ENCODE data around the gene RNF222.
A peak's percentile ranks its signal among the peaks of the same experiment; 100 is the strongest.

RNF222 gene

DNA sequence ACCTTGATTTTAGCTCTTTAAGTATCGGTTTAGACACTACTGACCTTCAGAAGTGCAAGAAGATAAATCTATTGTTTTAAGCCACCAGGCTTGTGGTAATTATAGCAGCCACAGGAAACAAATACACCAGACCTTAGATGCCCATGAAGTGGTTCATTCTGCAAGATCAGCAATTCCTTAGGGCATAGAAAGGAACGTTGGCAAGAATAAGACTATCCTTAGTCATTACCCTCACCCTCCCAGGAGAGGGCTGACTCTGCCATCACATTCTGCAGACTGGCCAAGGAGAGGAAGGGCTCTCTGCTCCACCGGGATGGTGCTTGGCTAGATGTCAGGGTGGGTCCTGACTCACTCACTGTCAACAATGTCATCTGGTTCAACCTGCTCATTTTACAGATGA, 23.9 kb upstream of the RNF222 start:
- DNase-seq (ENCODE audit: low spot score in 2 of 2) (no peak), ATAC-seq (ENCODE audit: low read depth) (no peak)
- H3K36me3 Mint-ChIP-seq, result peaks cover 2% of the 10 kb centered on the region
- peaks cover 6% of the 10 kb centered on the region for H3K9me3 Mint-ChIP-seq
- peaks cover 32% of the 10 kb centered on the region for H3K27me3 Mint-ChIP-seq
- H3K27ac Mint-ChIP-seq, result no peak overlapping the region
- no peaks in the 10 kb centered on the region for H3K4me1 Mint-ChIP-seq
- H3K4me3 Mint-ChIP-seq, result no peak overlapping the region

GRCh38 chr17:8420041-8420934, 22.7 kb upstream of the RNF222 start:
- DNase-seq (ENCODE audit: low spot score in 2 of 2), result no peak
- peaks cover 33% of the 10 kb centered on the region for H3K27me3 Mint-ChIP-seq

DNA sequence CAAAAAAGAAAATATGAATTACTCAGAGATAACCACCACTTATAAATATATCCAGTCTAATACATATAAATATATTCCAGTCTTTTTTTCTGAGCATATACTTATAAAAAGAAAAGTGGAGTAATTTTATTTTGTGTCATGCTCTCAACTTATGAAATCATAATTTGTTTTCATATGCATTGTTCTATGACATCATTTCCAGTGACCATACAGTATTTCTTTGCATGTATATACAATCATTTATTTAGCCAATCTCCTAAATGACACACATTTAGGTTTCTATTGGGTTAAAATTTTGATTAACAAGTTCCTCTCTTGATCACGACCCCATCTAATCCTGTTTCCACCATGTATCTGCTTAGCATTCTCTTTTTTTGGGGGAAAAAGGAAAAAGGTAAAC, 21.7 kb upstream of the RNF222 start:
- peaks cover 2% of the 10 kb centered on the region for H3K36me3 Mint-ChIP-seq
- H3K4me1 Mint-ChIP-seq, result no peaks in the 10 kb centered on the region
- H3K27me3 Mint-ChIP-seq, result peaks cover 33% of the 10 kb centered on the region
- no peak for DNase-seq (ENCODE audit: low spot score in 2 of 2)
- peaks cover 6% of the 10 kb centered on the region for H3K9me3 Mint-ChIP-seq
- H3K27ac Mint-ChIP-seq, result no peak overlapping the region
- no peak overlapping the region for H3K4me3 Mint-ChIP-seq
- ATAC-seq (ENCODE audit: low read depth), result no peak

More at GRCh38 chr17:8420041-8420934, 22.7 kb upstream of the RNF222 start:
- H3K4me1 Mint-ChIP-seq, result no peaks in the 10 kb centered on the region
- H3K4me3 Mint-ChIP-seq, result no peak overlapping the region
- H3K27ac Mint-ChIP-seq, result no peak overlapping the region
- H3K36me3 Mint-ChIP-seq, result peaks cover 2% of the 10 kb centered on the region
- H3K9me3 Mint-ChIP-seq, result peaks cover 6% of the 10 kb centered on the region
- ATAC-seq (ENCODE audit: low read depth), result no peak

- peaks cover 6% of the 10 kb centered on the region for H3K9me3 Mint-ChIP-seq
- peaks cover 32% of the 10 kb centered on the region for H3K27me3 Mint-ChIP-seq
- no peak for ATAC-seq (ENCODE audit: low read depth)
- H3K27ac Mint-ChIP-seq, result no peak overlapping the region
- peaks cover 2% of the 10 kb centered on the region for H3K36me3 Mint-ChIP-seq
- no peaks in the 10 kb centered on the region for H3K4me1 Mint-ChIP-seq
- no peak for DNase-seq (ENCODE audit: low spot score in 2 of 2)
- H3K4me3 Mint-ChIP-seq, result no peak overlapping the region
Measured at GRCh38 chr17:8418471-8418870, 20.8 kb upstream of the RNF222 start.

GRCh38 chr17:8417806-8418205, 20.2 kb upstream of the RNF222 start:
- H3K4me1 Mint-ChIP-seq, result no peaks in the 10 kb centered on the region
- ATAC-seq (ENCODE audit: low read depth), result no peak

DNA sequence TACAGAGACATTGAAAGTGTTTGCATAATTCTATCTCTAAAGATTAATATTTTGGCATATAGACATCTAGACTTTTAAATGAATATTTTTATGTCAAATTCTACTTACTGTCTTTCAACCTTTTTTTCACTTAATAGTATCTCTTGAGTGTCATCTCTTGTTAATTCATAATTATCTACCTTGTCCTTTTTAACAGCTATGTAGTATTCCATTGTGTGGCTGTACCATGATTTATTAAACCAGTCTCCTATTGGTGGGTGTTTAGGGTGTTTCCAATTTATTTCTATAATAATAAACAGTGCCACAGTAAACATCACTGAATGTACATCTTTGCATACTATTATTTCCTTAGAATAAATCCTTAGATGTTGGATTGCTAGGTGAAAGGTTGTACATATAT, 16.3 kb upstream of the RNF222 start:
- H3K9me3 Mint-ChIP-seq, result peaks cover 6% of the 10 kb centered on the region
- DNase-seq (ENCODE audit: low spot score in 2 of 2) (no peak), ATAC-seq (ENCODE audit: low read depth) (no peak)
- peaks cover 5% of the 10 kb centered on the region for H3K4me1 Mint-ChIP-seq
- H3K36me3 Mint-ChIP-seq, result no peaks in the 10 kb centered on the region
- no peak overlapping the region for H3K27ac Mint-ChIP-seq
- no peak overlapping the region for H3K4me3 Mint-ChIP-seq
- H3K27me3 Mint-ChIP-seq, result peaks cover 13% of the 10 kb centered on the region

More at GRCh38 chr17:8417806-8418205, 20.2 kb upstream of the RNF222 start:
- no peak overlapping the region for H3K4me3 Mint-ChIP-seq
- peaks cover 27% of the 10 kb centered on the region for H3K27me3 Mint-ChIP-seq
- peaks cover 6% of the 10 kb centered on the region for H3K9me3 Mint-ChIP-seq
- no peak for DNase-seq (ENCODE audit: low spot score in 2 of 2)
- H3K27ac Mint-ChIP-seq, result no peak overlapping the region
- peaks cover 2% of the 10 kb centered on the region for H3K36me3 Mint-ChIP-seq

GRCh38 chr17:8413328-8413727, 15.7 kb upstream of the RNF222 start:
- Mint-ChIP-seq H3K4me1 (peaks cover 5% of the 10 kb centered on the region), H3K27ac (no peak overlapping the region), H3K9me3 (peaks cover 6% of the 10 kb centered on the region), H3K4me3 (no peak overlapping the region), H3K27me3 (peaks cover 10% of the 10 kb centered on the region), H3K36me3 (no peaks in the 10 kb centered on the region)
- DNase-seq (ENCODE audit: low spot score in 2 of 2) (no peak), ATAC-seq (ENCODE audit: low read depth) (no peak)

DNA sequence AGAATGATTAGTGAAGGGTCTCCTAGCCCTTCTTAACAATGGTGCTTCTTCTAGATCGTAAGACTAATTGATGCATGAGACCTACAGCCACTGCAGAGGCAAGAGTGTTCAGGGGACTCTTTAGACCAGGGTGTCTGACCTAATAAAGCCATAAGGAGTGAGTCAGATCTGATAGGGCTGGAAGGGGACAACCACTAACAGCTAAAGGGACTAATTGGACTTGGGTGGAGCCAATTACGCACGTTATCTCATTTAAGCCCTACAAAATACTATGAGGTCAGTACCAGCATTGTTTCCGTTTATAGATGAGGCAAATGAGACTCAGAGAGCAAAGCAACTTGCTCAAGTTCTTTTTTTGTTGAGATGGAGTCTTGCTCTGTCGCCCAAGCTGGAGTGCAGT, 14.5 kb upstream of the RNF222 start:
- H3K4me3 Mint-ChIP-seq, result no peak overlapping the region
- ATAC-seq (ENCODE audit: low read depth) (no peak), DNase-seq (ENCODE audit: low spot score in 2 of 2) (no peak)
- peaks cover 7% of the 10 kb centered on the region for H3K27me3 Mint-ChIP-seq
- peaks cover 4% of the 10 kb centered on the region for H3K9me3 Mint-ChIP-seq
- H3K36me3 Mint-ChIP-seq, result no peaks in the 10 kb centered on the region
- peaks cover 5% of the 10 kb centered on the region for H3K4me1 Mint-ChIP-seq
- no peak overlapping the region for H3K27ac Mint-ChIP-seq

- ATAC-seq (ENCODE audit: low read depth) (no peak), DNase-seq (ENCODE audit: low spot score in 2 of 2) (no peak)
- Mint-ChIP-seq H3K4me3 (no peak overlapping the region), H3K27me3 (peaks cover 4% of the 10 kb centered on the region), H3K27ac (no peak overlapping the region), H3K4me1 (peaks cover 5% of the 10 kb centered on the region), H3K36me3 (no peaks in the 10 kb centered on the region), H3K9me3 (no peaks in the 10 kb centered on the region)
Measured at GRCh38 chr17:8410883-8411238, 13.2 kb upstream of the RNF222 start.

GRCh38 chr17:8409966-8410882, 12.6 kb upstream of the RNF222 start:
- Mint-ChIP-seq H3K4me3 (no peak overlapping the region), H3K27me3 (peaks cover 3% of the 10 kb centered on the region), H3K27ac (no peak overlapping the region), H3K9me3 (no peaks in the 10 kb centered on the region), H3K36me3 (no peaks in the 10 kb centered on the region), H3K4me1 (peaks cover 5% of the 10 kb centered on the region)
- peak; percentile 86 for ATAC-seq (ENCODE audit: low read depth)
- peak; percentile 76 for DNase-seq (ENCODE audit: low spot score in 2 of 2)

DNA sequence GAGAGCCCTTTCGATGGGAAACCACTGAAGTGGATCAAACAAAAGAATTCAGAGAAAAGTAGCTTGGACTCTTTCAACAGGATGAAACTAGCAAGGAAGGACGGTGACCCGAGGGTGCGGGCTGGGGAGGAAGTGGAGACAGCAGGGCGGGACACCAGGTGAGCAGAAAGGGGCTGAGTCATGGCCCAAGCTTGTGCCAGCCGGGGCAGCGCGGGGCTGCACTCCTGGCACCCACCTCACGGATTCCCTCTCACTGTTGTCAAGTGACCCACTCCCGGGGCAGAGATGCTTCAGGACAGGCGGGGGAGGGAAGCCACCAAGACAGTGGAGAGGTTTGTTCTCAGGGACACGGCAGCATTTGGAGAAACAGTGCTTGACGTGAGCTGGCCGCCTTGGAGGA, 10.7 kb upstream of the RNF222 start:
- H3K27ac Mint-ChIP-seq, result no peak overlapping the region
- H3K4me1 Mint-ChIP-seq, result peaks cover 5% of the 10 kb centered on the region

GRCh38 chr17:8406174-8406573, 8.5 kb upstream of the RNF222 start:
- H3K4me3 Mint-ChIP-seq, result no peak overlapping the region
- peaks cover 14% of the 10 kb centered on the region for H3K27me3 Mint-ChIP-seq
- ATAC-seq (ENCODE audit: low read depth), result no peak
- H3K4me1 Mint-ChIP-seq, result peaks cover 5% of the 10 kb centered on the region
- no peaks in the 10 kb centered on the region for H3K9me3 Mint-ChIP-seq
- no peaks in the 10 kb centered on the region for H3K36me3 Mint-ChIP-seq
- no peak for DNase-seq (ENCODE audit: low spot score in 2 of 2)
- H3K27ac Mint-ChIP-seq, result no peak overlapping the region

More for the DNA sequence above, 10.7 kb upstream of the RNF222 start:
- no peak for DNase-seq (ENCODE audit: low spot score in 2 of 2)
- Mint-ChIP-seq H3K27me3 (peaks cover 7% of the 10 kb centered on the region), H3K4me3 (no peak overlapping the region), H3K36me3 (no peaks in the 10 kb centered on the region), H3K9me3 (no peaks in the 10 kb centered on the region)
- ATAC-seq (ENCODE audit: low read depth), result no peak

DNA sequence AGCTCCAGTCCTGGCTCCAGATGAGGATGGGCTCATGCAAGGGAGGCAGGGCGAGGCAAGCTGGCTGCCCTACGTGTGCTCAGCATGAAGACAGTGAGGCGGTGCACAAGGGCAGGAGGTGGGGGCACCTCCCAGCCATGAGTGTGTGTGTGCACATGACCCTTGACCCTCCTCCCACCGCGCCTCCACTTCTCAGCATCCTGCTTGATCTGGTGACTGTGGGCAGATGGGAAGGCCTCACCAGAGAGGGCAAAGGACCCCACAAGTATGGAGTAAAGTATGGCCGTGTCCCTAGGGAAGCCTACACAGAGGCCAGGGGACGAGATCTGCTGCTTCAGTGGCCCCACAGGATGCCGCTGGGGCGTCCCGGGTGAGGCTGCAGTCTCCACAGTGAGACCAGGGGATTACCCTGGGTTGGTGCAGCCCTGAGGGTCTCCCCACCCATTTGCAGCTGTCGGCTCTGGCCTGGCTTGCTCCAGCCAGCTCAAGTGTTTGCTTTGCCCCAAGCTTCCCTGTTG, 7.9 kb upstream of the RNF222 start:
- Mint-ChIP-seq H3K36me3 (no peaks in the 10 kb centered on the region), H3K27ac (no peak overlapping the region), H3K4me1 (peaks cover 5% of the 10 kb centered on the region), H3K4me3 (no peak overlapping the region), H3K27me3 (peaks cover 18% of the 10 kb centered on the region), H3K9me3 (no peaks in the 10 kb centered on the region)
- ATAC-seq (ENCODE audit: low read depth), result no peak
- no peak for DNase-seq (ENCODE audit: low spot score in 2 of 2)

- no peak for DNase-seq (ENCODE audit: low spot score in 2 of 2)
- no peak for ATAC-seq (ENCODE audit: low read depth)
- Mint-ChIP-seq H3K27me3 (peaks cover 18% of the 10 kb centered on the region), H3K27ac (no peak overlapping the region), H3K4me3 (no peak overlapping the region), H3K4me1 (no peaks in the 10 kb centered on the region), H3K9me3 (no peaks in the 10 kb centered on the region), H3K36me3 (no peaks in the 10 kb centered on the region)
Measured at GRCh38 chr17:8402921-8403536, 5.4 kb upstream of the RNF222 start.

Data from memory B cell (primary cell).